PC-3 (cell line): ENCODE results near the gene PRICKLE1.

Experiments
- CTCF ChIP-seq: fragments of 300-600 bp; sonication (generic); conservative IDR thresholded peaks from 2 replicates; pipeline ENCODE4 v1.5.1; 2017; ENCODE audit warnings: antibody characterized with exemption, low read depth, mild to moderate bottlenecking, low read length
- EZH2 ChIP-seq: fragments of 300-600 bp; sonication (generic); IDR thresholded peaks from one replicate; pipeline ENCODE4 v1.6.1; 2017; ENCODE audit warnings: antibody characterized with exemption, mild to moderate bottlenecking, low read length; ENCODE audit not compliant: unreplicated experiment
- EZH2phosphoT487 ChIP-seq: fragments of 300-600 bp; sonication (generic); IDR thresholded peaks from 2 replicates; pipeline ENCODE4 v1.6.1; 2018; ENCODE audit warnings: mild to moderate bottlenecking, antibody characterized with exemption, low read length, borderline replicate concordance

- TF ChIP-seq CTCF (no peak), EZH2phosphoT487 (no peak), EZH2 (no peak)
Observed at GRCh38 chr12:42557586-42558172, 31.9 kb downstream of the PRICKLE1 start.
